SK-N-SH treated with all-trans-retinoic acid at 6 μM for 48 hours (cell line): ENCODE results near the gene GPBP1.

Experiments used
- ATAC-seq: fragments of 200-7000 bp; cut with Tn5 transposase; 3 replicates; pipeline ENCODE4 v1.9.1; 2020; ENCODE audit warnings: mild to moderate bottlenecking, moderate library complexity
- ARNTL ChIP-seq: fragments of 450-650 bp; formaldehyde crosslinking; IDR thresholded peaks from 2 replicates; pipeline ENCODE4 v1.5.0; 2020; ENCODE audit warnings: low read depth, mild to moderate bottlenecking, moderate library complexity, borderline replicate concordance
- BACH2 ChIP-seq: fragments of 250-450 bp; sonication (Bioruptor Pico); IDR thresholded peaks from 2 replicates; pipeline ENCODE4 v1.9.0; 2021; ENCODE audit warnings: mild to moderate bottlenecking, borderline replicate concordance
- CREB5 ChIP-seq: fragments of 250-450 bp; sonication (Bioruptor Pico); IDR thresholded peaks from 2 replicates; pipeline ENCODE4 v1.5.1; 2020; ENCODE audit warnings: low read depth, mild to moderate bottlenecking, moderate library complexity
- CSDC2 ChIP-seq: fragments of 250-450 bp; sonication (Bioruptor Pico); IDR thresholded peaks from 2 replicates; pipeline ENCODE4 v1.5.0; 2020; ENCODE audit warnings: mild to moderate bottlenecking, moderate library complexity
- GLIS3 ChIP-seq: fragments of 250-450 bp; sonication (Bioruptor Pico); IDR thresholded peaks from 2 replicates; pipeline ENCODE4 v1.5.0; 2020; ENCODE audit warnings: mild to moderate bottlenecking, moderate library complexity
- ISL1 ChIP-seq: fragments of 250-450 bp; sonication (Bioruptor Pico); IDR thresholded peaks from 2 replicates; pipeline ENCODE4 v2.1.2; 2022; ENCODE audit warnings: mild to moderate bottlenecking, moderate library complexity
- OSR1 ChIP-seq: fragments of 250-450 bp; sonication (Bioruptor Pico); IDR thresholded peaks from 2 replicates; pipeline ENCODE4 v1.8.0; 2022; ENCODE audit warnings: moderate library complexity, mild to moderate bottlenecking, inconsistent platforms
- PATZ1 ChIP-seq: fragments of 250-450 bp; sonication (Bioruptor Pico); IDR thresholded peaks from 2 replicates; pipeline ENCODE4 v1.8.0; 2020; ENCODE audit warnings: mild to moderate bottlenecking, moderate library complexity, borderline replicate concordance
- PPARA ChIP-seq: fragments of 250-450 bp; sonication (Bioruptor Pico); IDR thresholded peaks from 2 replicates; pipeline ENCODE4 v1.5.0; 2020; ENCODE audit warnings: mild to moderate bottlenecking, borderline replicate concordance
- RARB ChIP-seq: fragments of 250-450 bp; sonication (Bioruptor Pico); IDR thresholded peaks from 2 replicates; pipeline ENCODE4 v1.8.0; 2021; ENCODE audit warnings: mild to moderate bottlenecking, moderate library complexity
- TCF4 ChIP-seq: fragments of 250-450 bp; sonication (Bioruptor Pico); IDR thresholded peaks from 2 replicates; pipeline ENCODE4 v1.8.0; 2021; ENCODE audit warnings: mild to moderate bottlenecking, moderate library complexity, borderline replicate concordance
- TOX ChIP-seq: fragments of 250-450 bp; sonication (Bioruptor Pico); IDR thresholded peaks from 2 replicates; pipeline ENCODE4 v1.8.0; 2021; ENCODE audit warnings: mild to moderate bottlenecking, moderate library complexity, borderline replicate concordance
- ZC3H10 ChIP-seq: fragments of 250-450 bp; sonication (Bioruptor Pico); IDR thresholded peaks from 2 replicates; pipeline ENCODE4 v1.5.1; 2021; ENCODE audit warnings: mild to moderate bottlenecking, moderate library complexity
- ZFP3 ChIP-seq: fragments of 250-450 bp; sonication (Bioruptor Pico); IDR thresholded peaks from 2 replicates; pipeline ENCODE4 v1.5.0; 2020; ENCODE audit warnings: mild to moderate bottlenecking, moderate library complexity
- ZFP30 ChIP-seq: fragments of 450-650 bp; formaldehyde crosslinking; IDR thresholded peaks from 2 replicates; pipeline ENCODE4 v1.5.0; 2022; ENCODE audit warnings: mild to moderate bottlenecking, moderate library complexity
- ZNF565 ChIP-seq: fragments of 450-650 bp; formaldehyde crosslinking; conservative IDR thresholded peaks from 2 replicates; pipeline ENCODE4 v1.5.0; 2020; ENCODE audit warnings: low read depth, mild to moderate bottlenecking, moderate library complexity
- ZNF70 ChIP-seq: fragments of 450-650 bp; formaldehyde crosslinking; IDR thresholded peaks from 2 replicates; pipeline ENCODE4 v1.5.0; 2020; ENCODE audit warnings: mild to moderate bottlenecking, moderate library complexity
- ZNF8 ChIP-seq: fragments of 450-650 bp; formaldehyde crosslinking; IDR thresholded peaks from 2 replicates; pipeline ENCODE4 v1.5.0; 2020; ENCODE audit warnings: mild to moderate bottlenecking, moderate library complexity
- TF ChIP-seq, protein P1 (sequence below): fragments of 250-450 bp; sonication (Bioruptor Pico); IDR thresholded peaks from 2 replicates; pipeline ENCODE4 v1.8.0; 2021; ENCODE audit warnings: low read depth, mild to moderate bottlenecking, moderate library complexity, borderline replicate concordance
- TF ChIP-seq, protein P2 (sequence below): fragments of 250-450 bp; sonication (Bioruptor Pico); IDR thresholded peaks from 2 replicates; pipeline ENCODE4 v1.5.1; 2021; ENCODE audit warnings: mild to moderate bottlenecking, moderate library complexity

GPBP1 gene

GRCh38 chr5:57193757-57194413, 20.0 kb downstream of the GPBP1 start:
- TF ChIP-seq, protein P1, sequence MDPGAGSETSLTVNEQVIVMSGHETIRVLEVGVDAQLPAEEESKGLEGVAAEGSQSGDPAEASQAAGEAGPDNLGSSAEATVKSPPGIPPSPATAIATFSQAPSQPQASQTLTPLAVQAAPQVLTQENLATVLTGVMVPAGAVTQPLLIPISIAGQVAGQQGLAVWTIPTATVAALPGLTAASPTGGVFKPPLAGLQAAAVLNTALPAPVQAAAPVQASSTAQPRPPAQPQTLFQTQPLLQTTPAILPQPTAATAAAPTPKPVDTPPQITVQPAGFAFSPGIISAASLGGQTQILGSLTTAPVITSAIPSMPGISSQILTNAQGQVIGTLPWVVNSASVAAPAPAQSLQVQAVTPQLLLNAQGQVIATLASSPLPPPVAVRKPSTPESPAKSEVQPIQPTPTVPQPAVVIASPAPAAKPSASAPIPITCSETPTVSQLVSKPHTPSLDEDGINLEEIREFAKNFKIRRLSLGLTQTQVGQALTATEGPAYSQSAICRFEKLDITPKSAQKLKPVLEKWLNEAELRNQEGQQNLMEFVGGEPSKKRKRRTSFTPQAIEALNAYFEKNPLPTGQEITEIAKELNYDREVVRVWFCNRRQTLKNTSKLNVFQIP (CRISPR knock-in tag) = no peak
- TF ChIP-seq TCF4 (CRISPR knock-in tag) (no peak), CREB5 (no peak), ZNF8 (CRISPR knock-in tag) (no peak), ISL1 (no peak), ARNTL (CRISPR knock-in tag) (no peak), PATZ1 (CRISPR knock-in tag) (no peak), ZFP3 (CRISPR knock-in tag) (no peak), TOX (CRISPR knock-in tag) (no peak), RARB (no peak), BACH2 (no peak), CSDC2 (CRISPR knock-in tag) (no peak), ZFP30 (CRISPR knock-in tag) (no peak), OSR1 (CRISPR knock-in tag) (no peak), ZNF70 (no peak), ZNF565 (CRISPR knock-in tag) (no peak)
- TF ChIP-seq, protein P2, sequence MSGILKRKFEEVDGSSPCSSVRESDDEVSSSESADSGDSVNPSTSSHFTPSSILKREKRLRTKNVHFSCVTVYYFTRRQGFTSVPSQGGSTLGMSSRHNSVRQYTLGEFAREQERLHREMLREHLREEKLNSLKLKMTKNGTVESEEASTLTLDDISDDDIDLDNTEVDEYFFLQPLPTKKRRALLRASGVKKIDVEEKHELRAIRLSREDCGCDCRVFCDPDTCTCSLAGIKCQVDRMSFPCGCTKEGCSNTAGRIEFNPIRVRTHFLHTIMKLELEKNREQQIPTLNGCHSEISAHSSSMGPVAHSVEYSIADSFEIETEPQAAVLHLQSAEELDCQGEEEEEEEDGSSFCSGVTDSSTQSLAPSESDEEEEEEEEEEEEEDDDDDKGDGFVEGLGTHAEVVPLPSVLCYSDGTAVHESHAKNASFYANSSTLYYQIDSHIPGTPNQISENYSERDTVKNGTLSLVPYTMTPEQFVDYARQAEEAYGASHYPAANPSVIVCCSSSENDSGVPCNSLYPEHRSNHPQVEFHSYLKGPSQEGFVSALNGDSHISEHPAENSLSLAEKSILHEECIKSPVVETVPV (CRISPR knock-in tag) = no peak
- ATAC-seq = no peak

GRCh38 chr5:57194653-57195052, 20.8 kb downstream of the GPBP1 start:
- ATAC-seq = no peak
- TF ChIP-seq ZNF8 (CRISPR knock-in tag) = peak; percentile 61; the same call in 1 of the 2 replicates
- TF ChIP-seq, protein P1 (CRISPR knock-in tag) = no peak

DNA sequence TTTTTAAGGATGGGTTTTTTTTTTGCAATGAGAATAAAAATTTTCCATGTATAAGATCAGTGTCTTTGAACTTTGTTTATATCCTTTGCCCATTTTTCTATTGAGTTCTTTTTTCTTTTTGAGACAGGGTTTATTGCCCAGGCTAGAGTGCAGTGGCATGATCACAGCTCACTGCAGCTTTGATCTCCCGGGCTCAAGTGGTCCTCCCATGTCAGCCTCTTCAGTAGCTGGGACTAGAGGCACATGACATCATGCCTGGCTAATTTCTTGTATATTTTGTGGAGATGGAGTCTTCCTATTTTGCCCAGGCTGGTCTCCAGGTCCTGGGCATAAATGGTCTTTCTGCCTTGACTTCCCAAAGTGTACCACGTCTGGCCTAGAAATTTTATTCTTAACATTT, 21.2 kb downstream of the GPBP1 start:
- no peak for ATAC-seq
- TF ChIP-seq CSDC2 (CRISPR knock-in tag) (no peak), ZNF8 (CRISPR knock-in tag) (no peak), TOX (CRISPR knock-in tag) (no peak), ZC3H10 (no peak), ZFP30 (CRISPR knock-in tag) (no peak)

GRCh38 chr5:57199866-57200265, 26.0 kb downstream of the GPBP1 start:
- no peak for ATAC-seq
- TF ChIP-seq GLIS3 (CRISPR knock-in tag) (no peak), CREB5 (no peak), TOX (CRISPR knock-in tag) (no peak), PPARA (CRISPR knock-in tag) (no peak), BACH2 (no peak), CSDC2 (CRISPR knock-in tag) (no peak), ISL1 (no peak)
